ENCODE data around the gene SSBP4. TPM values are rescaled to one million over a fixed set of nuclear protein-coding genes. Genes with fewer than 3 reads are reported as not detected.

Gene SSBP4
- total RNA-seq, 1 experiment from 2014 or later: 51.2 TPM

DNA sequence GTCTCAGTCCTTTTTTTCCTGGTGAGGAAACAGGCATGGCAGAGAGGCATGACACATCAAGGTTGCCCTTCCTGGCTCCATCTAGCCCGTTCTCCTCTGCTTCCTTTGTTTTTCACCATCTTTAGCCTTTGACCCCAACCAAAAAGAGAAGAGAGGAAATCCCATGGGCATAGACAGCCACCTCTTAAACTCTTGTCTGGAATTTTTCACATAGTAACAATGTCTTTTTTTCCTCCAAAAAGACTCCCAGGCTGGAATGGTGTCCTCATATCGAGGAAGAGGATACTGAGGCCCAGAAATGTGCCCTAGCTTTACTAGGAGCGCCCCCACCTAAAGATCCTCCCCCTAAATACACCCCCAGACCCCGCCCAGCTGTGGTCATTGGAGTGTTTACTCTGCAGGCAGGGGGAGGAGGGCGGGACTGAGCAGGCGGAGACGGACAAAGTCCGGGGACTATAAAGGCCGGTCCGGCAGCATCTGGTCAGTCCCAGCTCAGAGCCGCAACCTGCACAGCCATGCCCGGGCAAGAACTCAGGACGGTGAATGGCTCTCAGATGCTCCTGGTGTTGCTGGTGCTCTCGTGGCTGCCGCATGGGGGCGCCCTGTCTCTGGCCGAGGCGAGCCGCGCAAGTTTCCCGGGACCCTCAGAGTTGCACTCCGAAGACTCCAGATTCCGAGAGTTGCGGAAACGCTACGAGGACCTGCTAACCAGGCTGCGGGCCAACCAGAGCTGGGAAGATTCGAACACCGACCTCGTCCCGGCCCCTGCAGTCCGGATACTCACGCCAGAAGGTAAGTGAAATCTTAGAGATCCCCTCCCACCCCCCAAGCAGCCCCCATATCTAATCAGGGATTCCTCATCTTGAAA is 33.3 kb upstream of the SSBP4 start, which contains the start of gene GDF15 (continued):
- TF ChIP-seq, protein P1, sequence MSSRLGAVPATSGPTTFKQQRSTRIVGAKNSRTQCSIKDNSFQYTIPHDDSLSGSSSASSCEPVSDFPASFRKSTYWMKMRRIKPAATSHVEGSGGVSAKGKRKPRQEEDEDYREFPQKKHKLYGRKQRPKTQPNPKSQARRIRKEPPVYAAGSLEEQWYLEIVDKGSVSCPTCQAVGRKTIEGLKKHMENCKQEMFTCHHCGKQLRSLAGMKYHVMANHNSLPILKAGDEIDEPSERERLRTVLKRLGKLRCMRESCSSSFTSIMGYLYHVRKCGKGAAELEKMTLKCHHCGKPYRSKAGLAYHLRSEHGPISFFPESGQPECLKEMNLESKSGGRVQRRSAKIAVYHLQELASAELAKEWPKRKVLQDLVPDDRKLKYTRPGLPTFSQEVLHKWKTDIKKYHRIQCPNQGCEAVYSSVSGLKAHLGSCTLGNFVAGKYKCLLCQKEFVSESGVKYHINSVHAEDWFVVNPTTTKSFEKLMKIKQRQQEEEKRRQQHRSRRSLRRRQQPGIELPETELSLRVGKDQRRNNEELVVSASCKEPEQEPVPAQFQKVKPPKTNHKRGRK (CRISPR knock-in tag; IDR thresholded peaks at IDR 0.05; ENCODE audit: borderline replicate concordance): no peak
- TF ChIP-seq SMAD3 (CRISPR knock-in tag; IDR thresholded peaks at IDR 0.05; ENCODE audit: borderline replicate concordance) (no peak), FOXK1 (CRISPR knock-in tag; IDR thresholded peaks at IDR 0.05) (peak; percentile 79), ZNF232 (CRISPR knock-in tag; IDR thresholded peaks at IDR 0.05) (no peak), NR2C2 (CRISPR knock-in tag; IDR thresholded peaks at IDR 0.05) (no peak), ZNF416 (CRISPR knock-in tag; IDR thresholded peaks at IDR 0.05) (no peak), ZNF263 (CRISPR knock-in tag; IDR thresholded peaks at IDR 0.05; ENCODE audit: low read depth) (no peak), NFATC4 (CRISPR knock-in tag; IDR thresholded peaks at IDR 0.05) (no peak), ZNF317 (CRISPR knock-in tag; IDR thresholded peaks at IDR 0.05; ENCODE audit: borderline replicate concordance, low read depth) (0 out of 2 replicates have a peak, but pooled peaks have one; percentile 42), FOXP1 (CRISPR knock-in tag; IDR thresholded peaks at IDR 0.05; ENCODE audit: borderline replicate concordance) (0 out of 2 replicates have a peak, but pooled peaks have one; percentile 24), SP1 (CRISPR knock-in tag; conservative IDR thresholded peaks at IDR 0.05) (peak; percentile 53; the same call in 1 of the 2 replicates), ESRRA (CRISPR knock-in tag; IDR thresholded peaks at IDR 0.05; ENCODE audit: borderline replicate concordance) (no peak), EMX1 (CRISPR knock-in tag; IDR thresholded peaks at IDR 0.05) (no peak), ELF4 (CRISPR knock-in tag; IDR thresholded peaks at IDR 0.05; ENCODE audit: low read depth) (no peak)
- TF ChIP-seq, protein P2, sequence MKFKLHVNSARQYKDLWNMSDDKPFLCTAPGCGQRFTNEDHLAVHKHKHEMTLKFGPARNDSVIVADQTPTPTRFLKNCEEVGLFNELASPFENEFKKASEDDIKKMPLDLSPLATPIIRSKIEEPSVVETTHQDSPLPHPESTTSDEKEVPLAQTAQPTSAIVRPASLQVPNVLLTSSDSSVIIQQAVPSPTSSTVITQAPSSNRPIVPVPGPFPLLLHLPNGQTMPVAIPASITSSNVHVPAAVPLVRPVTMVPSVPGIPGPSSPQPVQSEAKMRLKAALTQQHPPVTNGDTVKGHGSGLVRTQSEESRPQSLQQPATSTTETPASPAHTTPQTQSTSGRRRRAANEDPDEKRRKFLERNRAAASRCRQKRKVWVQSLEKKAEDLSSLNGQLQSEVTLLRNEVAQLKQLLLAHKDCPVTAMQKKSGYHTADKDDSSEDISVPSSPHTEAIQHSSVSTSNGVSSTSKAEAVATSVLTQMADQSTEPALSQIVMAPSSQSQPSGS (CRISPR knock-in tag; IDR thresholded peaks at IDR 0.05; ENCODE audit: borderline replicate concordance, low read depth): no peak
- TF ChIP-seq, protein P3, sequence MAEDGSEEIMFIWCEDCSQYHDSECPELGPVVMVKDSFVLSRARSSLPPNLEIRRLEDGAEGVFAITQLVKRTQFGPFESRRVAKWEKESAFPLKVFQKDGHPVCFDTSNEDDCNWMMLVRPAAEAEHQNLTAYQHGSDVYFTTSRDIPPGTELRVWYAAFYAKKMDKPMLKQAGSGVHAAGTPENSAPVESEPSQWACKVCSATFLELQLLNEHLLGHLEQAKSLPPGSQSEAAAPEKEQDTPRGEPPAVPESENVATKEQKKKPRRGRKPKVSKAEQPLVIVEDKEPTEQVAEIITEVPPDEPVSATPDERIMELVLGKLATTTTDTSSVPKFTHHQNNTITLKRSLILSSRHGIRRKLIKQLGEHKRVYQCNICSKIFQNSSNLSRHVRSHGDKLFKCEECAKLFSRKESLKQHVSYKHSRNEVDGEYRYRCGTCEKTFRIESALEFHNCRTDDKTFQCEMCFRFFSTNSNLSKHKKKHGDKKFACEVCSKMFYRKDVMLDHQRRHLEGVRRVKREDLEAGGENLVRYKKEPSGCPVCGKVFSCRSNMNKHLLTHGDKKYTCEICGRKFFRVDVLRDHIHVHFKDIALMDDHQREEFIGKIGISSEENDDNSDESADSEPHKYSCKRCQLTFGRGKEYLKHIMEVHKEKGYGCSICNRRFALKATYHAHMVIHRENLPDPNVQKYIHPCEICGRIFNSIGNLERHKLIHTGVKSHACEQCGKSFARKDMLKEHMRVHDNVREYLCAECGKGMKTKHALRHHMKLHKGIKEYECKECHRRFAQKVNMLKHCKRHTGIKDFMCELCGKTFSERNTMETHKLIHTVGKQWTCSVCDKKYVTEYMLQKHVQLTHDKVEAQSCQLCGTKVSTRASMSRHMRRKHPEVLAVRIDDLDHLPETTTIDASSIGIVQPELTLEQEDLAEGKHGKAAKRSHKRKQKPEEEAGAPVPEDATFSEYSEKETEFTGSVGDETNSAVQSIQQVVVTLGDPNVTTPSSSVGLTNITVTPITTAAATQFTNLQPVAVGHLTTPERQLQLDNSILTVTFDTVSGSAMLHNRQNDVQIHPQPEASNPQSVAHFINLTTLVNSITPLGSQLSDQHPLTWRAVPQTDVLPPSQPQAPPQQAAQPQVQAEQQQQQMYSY (CRISPR knock-in tag; IDR thresholded peaks at IDR 0.05): no peak
- TF ChIP-seq, protein P4, sequence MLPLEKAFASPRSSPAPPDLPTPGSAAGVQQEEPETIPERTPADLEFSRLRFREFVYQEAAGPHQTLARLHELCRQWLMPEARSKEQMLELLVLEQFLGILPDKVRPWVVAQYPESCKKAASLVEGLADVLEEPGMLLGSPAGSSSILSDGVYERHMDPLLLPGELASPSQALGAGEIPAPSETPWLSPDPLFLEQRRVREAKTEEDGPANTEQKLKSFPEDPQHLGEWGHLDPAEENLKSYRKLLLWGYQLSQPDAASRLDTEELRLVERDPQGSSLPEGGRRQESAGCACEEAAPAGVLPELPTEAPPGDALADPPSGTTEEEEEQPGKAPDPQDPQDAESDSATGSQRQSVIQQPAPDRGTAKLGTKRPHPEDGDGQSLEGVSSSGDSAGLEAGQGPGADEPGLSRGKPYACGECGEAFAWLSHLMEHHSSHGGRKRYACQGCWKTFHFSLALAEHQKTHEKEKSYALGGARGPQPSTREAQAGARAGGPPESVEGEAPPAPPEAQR (CRISPR knock-in tag; IDR thresholded peaks at IDR 0.05): no peak
- TF ChIP-seq, protein P5, sequence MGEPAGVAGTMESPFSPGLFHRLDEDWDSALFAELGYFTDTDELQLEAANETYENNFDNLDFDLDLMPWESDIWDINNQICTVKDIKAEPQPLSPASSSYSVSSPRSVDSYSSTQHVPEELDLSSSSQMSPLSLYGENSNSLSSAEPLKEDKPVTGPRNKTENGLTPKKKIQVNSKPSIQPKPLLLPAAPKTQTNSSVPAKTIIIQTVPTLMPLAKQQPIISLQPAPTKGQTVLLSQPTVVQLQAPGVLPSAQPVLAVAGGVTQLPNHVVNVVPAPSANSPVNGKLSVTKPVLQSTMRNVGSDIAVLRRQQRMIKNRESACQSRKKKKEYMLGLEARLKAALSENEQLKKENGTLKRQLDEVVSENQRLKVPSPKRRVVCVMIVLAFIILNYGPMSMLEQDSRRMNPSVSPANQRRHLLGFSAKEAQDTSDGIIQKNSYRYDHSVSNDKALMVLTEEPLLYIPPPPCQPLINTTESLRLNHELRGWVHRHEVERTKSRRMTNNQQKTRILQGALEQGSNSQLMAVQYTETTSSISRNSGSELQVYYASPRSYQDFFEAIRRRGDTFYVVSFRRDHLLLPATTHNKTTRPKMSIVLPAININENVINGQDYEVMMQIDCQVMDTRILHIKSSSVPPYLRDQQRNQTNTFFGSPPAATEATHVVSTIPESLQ (CRISPR knock-in tag; IDR thresholded peaks at IDR 0.05): no peak
- TF ChIP-seq, protein P6, sequence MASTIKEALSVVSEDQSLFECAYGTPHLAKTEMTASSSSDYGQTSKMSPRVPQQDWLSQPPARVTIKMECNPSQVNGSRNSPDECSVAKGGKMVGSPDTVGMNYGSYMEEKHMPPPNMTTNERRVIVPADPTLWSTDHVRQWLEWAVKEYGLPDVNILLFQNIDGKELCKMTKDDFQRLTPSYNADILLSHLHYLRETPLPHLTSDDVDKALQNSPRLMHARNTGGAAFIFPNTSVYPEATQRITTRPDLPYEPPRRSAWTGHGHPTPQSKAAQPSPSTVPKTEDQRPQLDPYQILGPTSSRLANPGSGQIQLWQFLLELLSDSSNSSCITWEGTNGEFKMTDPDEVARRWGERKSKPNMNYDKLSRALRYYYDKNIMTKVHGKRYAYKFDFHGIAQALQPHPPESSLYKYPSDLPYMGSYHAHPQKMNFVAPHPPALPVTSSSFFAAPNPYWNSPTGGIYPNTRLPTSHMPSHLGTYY (CRISPR knock-in tag; IDR thresholded peaks at IDR 0.05): no peak
- TF ChIP-seq, protein P7, sequence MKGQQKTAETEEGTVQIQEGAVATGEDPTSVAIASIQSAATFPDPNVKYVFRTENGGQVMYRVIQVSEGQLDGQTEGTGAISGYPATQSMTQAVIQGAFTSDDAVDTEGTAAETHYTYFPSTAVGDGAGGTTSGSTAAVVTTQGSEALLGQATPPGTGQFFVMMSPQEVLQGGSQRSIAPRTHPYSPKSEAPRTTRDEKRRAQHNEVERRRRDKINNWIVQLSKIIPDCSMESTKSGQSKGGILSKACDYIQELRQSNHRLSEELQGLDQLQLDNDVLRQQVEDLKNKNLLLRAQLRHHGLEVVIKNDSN (CRISPR knock-in tag; IDR thresholded peaks at IDR 0.05): peak; percentile 12; the same call in 1 of the 2 replicates
- TF ChIP-seq, protein P8, sequence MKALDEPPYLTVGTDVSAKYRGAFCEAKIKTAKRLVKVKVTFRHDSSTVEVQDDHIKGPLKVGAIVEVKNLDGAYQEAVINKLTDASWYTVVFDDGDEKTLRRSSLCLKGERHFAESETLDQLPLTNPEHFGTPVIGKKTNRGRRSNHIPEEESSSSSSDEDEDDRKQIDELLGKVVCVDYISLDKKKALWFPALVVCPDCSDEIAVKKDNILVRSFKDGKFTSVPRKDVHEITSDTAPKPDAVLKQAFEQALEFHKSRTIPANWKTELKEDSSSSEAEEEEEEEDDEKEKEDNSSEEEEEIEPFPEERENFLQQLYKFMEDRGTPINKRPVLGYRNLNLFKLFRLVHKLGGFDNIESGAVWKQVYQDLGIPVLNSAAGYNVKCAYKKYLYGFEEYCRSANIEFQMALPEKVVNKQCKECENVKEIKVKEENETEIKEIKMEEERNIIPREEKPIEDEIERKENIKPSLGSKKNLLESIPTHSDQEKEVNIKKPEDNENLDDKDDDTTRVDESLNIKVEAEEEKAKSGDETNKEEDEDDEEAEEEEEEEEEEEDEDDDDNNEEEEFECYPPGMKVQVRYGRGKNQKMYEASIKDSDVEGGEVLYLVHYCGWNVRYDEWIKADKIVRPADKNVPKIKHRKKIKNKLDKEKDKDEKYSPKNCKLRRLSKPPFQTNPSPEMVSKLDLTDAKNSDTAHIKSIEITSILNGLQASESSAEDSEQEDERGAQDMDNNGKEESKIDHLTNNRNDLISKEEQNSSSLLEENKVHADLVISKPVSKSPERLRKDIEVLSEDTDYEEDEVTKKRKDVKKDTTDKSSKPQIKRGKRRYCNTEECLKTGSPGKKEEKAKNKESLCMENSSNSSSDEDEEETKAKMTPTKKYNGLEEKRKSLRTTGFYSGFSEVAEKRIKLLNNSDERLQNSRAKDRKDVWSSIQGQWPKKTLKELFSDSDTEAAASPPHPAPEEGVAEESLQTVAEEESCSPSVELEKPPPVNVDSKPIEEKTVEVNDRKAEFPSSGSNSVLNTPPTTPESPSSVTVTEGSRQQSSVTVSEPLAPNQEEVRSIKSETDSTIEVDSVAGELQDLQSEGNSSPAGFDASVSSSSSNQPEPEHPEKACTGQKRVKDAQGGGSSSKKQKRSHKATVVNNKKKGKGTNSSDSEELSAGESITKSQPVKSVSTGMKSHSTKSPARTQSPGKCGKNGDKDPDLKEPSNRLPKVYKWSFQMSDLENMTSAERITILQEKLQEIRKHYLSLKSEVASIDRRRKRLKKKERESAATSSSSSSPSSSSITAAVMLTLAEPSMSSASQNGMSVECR (CRISPR knock-in tag; IDR thresholded peaks at IDR 0.05; ENCODE audit: borderline replicate concordance): no peak

Data from WTC11 (cell line).